Neural progenitor cell (in vitro differentiated cells): ENCODE measurements around the gene PRLR. TPM values are rescaled to one million over a fixed set of nuclear protein-coding genes. Genes with fewer than 3 reads are reported as not detected.
"Not testable (repeated sequence)": the region's sequence is repeated elsewhere in the genome, so short reads cannot be mapped to it uniquely, and the experiment has no call there.

Experiments
- DNase-seq: peaks from one replicate; pipeline ENCODE4 v3.0.0-alpha.2; 2016; ENCODE audit warnings: low spot score
- H2AFZ ChIP-seq: fragments of 200-600 bp; sonication (generic); replicated peaks from 2 replicates; pipeline ENCODE4 v1.6.1; 2016; ENCODE audit warnings: antibody characterized with exemption
- H3F3A ChIP-seq: fragments of 200-600 bp; sonication (generic); 2 replicates; pipeline ENCODE4 v1.6.1; 2016; ENCODE audit warnings: antibody characterized with exemption, low read depth
- H3K27ac ChIP-seq: fragments of 200-600 bp; sonication (generic); 2 replicates; pipeline ENCODE4 v1.5.1; 2016; ENCODE audit warnings: mild to moderate bottlenecking
- H3K27me3 ChIP-seq: fragments of 200-600 bp; sonication (generic); 2 replicates; pipeline ENCODE4 v1.6.1; 2016; ENCODE audit warnings: mild to moderate bottlenecking, moderate library complexity
- H3K36me3 ChIP-seq: fragments of 200-600 bp; sonication (generic); 2 replicates; pipeline ENCODE4 v1.5.1; 2016
- H3K4me1 ChIP-seq: fragments of 200-600 bp; sonication (generic); 2 replicates; pipeline ENCODE4 v1.6.1; 2016; ENCODE audit warnings: mixed run types
- H3K4me2 ChIP-seq: fragments of 200-600 bp; sonication (generic); 2 replicates; pipeline ENCODE4 v1.6.1; 2016
- H3K4me3 ChIP-seq: fragments of 200-600 bp; sonication (generic); 2 replicates; pipeline ENCODE4 v1.5.1; 2016
- H3K79me2 ChIP-seq: fragments of 200-600 bp; sonication (generic); 2 replicates; pipeline ENCODE4 v1.6.1; 2016; ENCODE audit warnings: low read depth
- H3K9ac ChIP-seq: fragments of 200-600 bp; sonication (generic); 2 replicates; pipeline ENCODE4 v1.6.1; 2016
- H3K9me3 ChIP-seq: fragments of 200-600 bp; sonication (generic); 2 replicates; pipeline ENCODE4 v1.5.1; 2016; ENCODE audit warnings: low read depth
- H4K20me1 ChIP-seq: fragments of 200-600 bp; sonication (generic); 2 replicates; pipeline ENCODE4 v1.6.1; 2016; ENCODE audit warnings: low read depth
- H3K27ac Mint-ChIP-seq: 3 replicates; pipeline ENCODE4 v1.8.0; 2021; ENCODE audit warnings: mixed read lengths
- H3K27me3 Mint-ChIP-seq: 2 replicates; pipeline ENCODE4 v1.8.0; 2022; ENCODE audit warnings: low read depth, mild to moderate bottlenecking, inconsistent platforms, moderate library complexity, mixed read lengths; ENCODE audit not compliant: insufficient read depth
- H3K36me3 Mint-ChIP-seq: 3 replicates; pipeline ENCODE4 v1.8.0; 2021; ENCODE audit warnings: mixed read lengths
- H3K4me1 Mint-ChIP-seq: 3 replicates; pipeline ENCODE4 v1.8.0; 2021; ENCODE audit warnings: mixed read lengths
- H3K4me3 Mint-ChIP-seq: 3 replicates; pipeline ENCODE4 v1.8.0; 2021; ENCODE audit warnings: mild to moderate bottlenecking, moderate library complexity, mixed read lengths
- H3K9me3 Mint-ChIP-seq: 3 replicates; pipeline ENCODE4 v1.8.0; 2020; ENCODE audit warnings: mixed read lengths
- EZH2 ChIP-seq: fragments of 200-600 bp; sonication (generic); IDR thresholded peaks from 2 replicates; pipeline ENCODE4 v1.6.1; 2017; ENCODE audit warnings: antibody characterized with exemption, mild to moderate bottlenecking, moderate library complexity
- EZH2phosphoT487 ChIP-seq: fragments of 200-600 bp; sonication (generic); IDR thresholded peaks from 2 replicates; pipeline ENCODE4 v1.6.1; 2017; ENCODE audit warnings: antibody characterized with exemption
- total RNA-seq: library from RNA; depleted of rRNA; stranded (reverse); fragments of >200 nt; gene quantifications from 2 replicates; pipeline ENCODE4 v1.2.3, GENCODE V29; 2015; ENCODE audit warnings: low replicate concordance
- TF ChIP-seq, protein P1 (sequence below): fragments of 200-600 bp; sonication (generic); IDR thresholded peaks from 2 replicates; pipeline ENCODE4 v1.5.1; 2017; ENCODE audit warnings: antibody characterized with exemption, mild to moderate bottlenecking

PRLR gene
- total RNA-seq, 1 donor from 2014 or later: 0.51 TPM

DNA sequence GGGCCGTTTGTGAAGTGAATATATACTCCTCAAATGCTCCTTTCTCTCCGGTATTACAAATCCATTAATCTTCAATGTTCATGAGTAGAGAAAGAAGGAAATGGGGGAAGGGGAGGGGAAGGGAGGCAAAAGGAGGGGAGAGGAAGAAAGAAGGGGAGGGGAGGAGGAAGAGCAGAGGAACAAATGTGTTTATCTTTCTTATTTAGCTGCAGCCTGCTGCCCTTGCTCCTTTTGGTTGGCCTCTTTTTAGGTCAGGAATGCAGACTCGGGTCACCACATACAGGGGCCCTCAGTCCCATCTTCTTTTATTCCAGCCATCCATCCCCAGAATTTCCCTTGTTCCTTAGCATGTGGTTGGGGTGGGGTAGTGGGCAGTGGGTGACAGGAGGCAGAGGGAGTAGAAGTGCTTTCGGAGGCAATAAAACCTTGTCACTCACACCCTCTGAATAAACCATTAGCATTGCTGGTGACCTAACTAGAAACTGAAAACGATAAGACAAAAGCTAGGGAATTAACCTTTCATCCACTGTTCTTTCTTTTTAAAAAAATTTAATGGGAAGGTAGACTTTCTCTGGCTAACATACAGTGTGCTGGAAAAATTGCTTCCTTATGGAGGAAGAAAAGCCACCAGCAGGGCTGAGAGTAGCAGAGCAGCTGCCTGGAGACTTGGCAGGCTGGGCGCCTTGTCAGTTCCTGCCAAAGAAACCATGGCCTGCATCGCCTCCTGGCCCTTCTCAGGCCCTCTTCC, 16.8 kb upstream of the PRLR start:
- no peak for DNase-seq
- H3K4me1 ChIP-seq: peaks cover 9% of the 10 kb centered on the region
- H3K79me2 ChIP-seq: no peaks in the 10 kb centered on the region
- peak overlapping the region; percentile 72 for H3K27ac Mint-ChIP-seq
- no peak for TF ChIP-seq EZH2phosphoT487
- no peak for TF ChIP-seq EZH2
- TF ChIP-seq, protein P1, sequence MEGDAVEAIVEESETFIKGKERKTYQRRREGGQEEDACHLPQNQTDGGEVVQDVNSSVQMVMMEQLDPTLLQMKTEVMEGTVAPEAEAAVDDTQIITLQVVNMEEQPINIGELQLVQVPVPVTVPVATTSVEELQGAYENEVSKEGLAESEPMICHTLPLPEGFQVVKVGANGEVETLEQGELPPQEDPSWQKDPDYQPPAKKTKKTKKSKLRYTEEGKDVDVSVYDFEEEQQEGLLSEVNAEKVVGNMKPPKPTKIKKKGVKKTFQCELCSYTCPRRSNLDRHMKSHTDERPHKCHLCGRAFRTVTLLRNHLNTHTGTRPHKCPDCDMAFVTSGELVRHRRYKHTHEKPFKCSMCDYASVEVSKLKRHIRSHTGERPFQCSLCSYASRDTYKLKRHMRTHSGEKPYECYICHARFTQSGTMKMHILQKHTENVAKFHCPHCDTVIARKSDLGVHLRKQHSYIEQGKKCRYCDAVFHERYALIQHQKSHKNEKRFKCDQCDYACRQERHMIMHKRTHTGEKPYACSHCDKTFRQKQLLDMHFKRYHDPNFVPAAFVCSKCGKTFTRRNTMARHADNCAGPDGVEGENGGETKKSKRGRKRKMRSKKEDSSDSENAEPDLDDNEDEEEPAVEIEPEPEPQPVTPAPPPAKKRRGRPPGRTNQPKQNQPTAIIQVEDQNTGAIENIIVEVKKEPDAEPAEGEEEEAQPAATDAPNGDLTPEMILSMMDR: no peak
- H3K9ac ChIP-seq: no peak overlapping the region
- no peaks in the 10 kb centered on the region for H3F3A ChIP-seq
- peaks cover 30% of the 10 kb centered on the region for H3K4me1 Mint-ChIP-seq
- peak overlapping the region; percentile 15 for H2AFZ ChIP-seq
- no peaks in the 10 kb centered on the region for H3K36me3 Mint-ChIP-seq
- H3K27me3 Mint-ChIP-seq: peaks cover 9% of the 10 kb centered on the region
- peaks cover 16% of the 10 kb centered on the region for H3K9me3 Mint-ChIP-seq
- no peaks in the 10 kb centered on the region for H4K20me1 ChIP-seq
- H3K9me3 ChIP-seq: no peaks in the 10 kb centered on the region
- H3K27ac ChIP-seq: no peak overlapping the region
- H3K4me3 ChIP-seq: no peak overlapping the region
- H3K36me3 ChIP-seq: no peaks in the 10 kb centered on the region
- H3K4me3 Mint-ChIP-seq: no peak overlapping the region
- no peaks in the 10 kb centered on the region for H3K27me3 ChIP-seq
- H3K4me2 ChIP-seq: no peak overlapping the region

DNA sequence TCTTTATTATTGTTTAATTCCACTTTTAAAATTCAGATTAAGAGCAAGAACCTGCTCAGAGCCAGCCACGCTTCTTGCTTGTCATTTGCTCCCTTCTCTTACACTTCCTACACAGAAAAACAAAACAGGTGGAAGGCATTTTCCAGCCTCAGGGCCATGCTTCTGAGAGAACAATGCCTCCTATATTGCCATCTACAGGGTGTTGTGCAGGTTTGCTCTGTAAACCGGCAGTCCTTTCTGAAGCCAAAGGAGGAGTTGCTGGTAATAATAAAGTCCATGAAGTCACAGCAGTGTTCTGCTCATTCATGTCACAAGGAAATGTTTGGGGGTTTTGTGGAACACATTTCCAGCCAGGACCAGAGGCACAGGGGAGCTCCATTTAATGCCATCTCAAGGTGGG, 16.1 kb upstream of the PRLR start:
- no peak overlapping the region for H3K9ac ChIP-seq
- Mint-ChIP-seq H3K36me3 (no peaks in the 10 kb centered on the region), H3K27me3 (peaks cover 9% of the 10 kb centered on the region), H3K4me1 (peaks cover 30% of the 10 kb centered on the region), H3K4me3 (no peak overlapping the region), H3K27ac (peak overlapping the region; percentile 44), H3K9me3 (peaks cover 11% of the 10 kb centered on the region)
- H2AFZ ChIP-seq: peak overlapping the region; percentile 15
- H3K27ac ChIP-seq: no peak overlapping the region
- DNase-seq: peak; percentile 15
- H3K4me1 ChIP-seq: peaks cover 9% of the 10 kb centered on the region
- no peaks in the 10 kb centered on the region for H4K20me1 ChIP-seq
- no peaks in the 10 kb centered on the region for H3F3A ChIP-seq
- H3K27me3 ChIP-seq: no peaks in the 10 kb centered on the region
- no peak overlapping the region for H3K4me3 ChIP-seq
- H3K4me2 ChIP-seq: no peak overlapping the region
- no peaks in the 10 kb centered on the region for H3K9me3 ChIP-seq
- no peaks in the 10 kb centered on the region for H3K36me3 ChIP-seq
- TF ChIP-seq, protein P1: no peak
- TF ChIP-seq EZH2phosphoT487: no peak
- TF ChIP-seq EZH2: no peak
- H3K79me2 ChIP-seq: no peaks in the 10 kb centered on the region

DNA sequence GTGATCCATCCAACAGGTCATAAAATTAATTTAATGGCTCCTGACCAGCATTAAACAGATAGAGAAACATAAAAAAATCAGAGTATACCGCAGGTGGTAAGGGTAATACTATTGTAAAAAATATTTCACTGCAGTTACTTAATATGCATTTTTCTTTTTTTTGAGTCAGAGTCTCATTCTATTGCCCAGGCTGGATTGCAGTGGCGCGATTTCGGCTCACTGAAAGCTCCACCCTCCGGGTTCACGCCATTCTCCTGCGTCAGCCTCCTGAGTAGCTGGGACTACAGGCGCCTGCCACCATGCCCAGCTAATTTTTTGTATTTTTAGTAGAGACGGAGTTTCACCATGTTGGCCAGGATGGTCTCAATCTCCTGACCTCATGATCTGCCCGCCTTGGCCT, 15.1 kb upstream of the PRLR start:
- H3K4me1 ChIP-seq, H3K4me3 ChIP-seq, H3F3A ChIP-seq, H3K4me2 ChIP-seq, H3K27ac ChIP-seq, H3K27ac Mint-ChIP-seq, H3K9me3 Mint-ChIP-seq, DNase-seq, H2AFZ ChIP-seq, H3K36me3 Mint-ChIP-seq, H4K20me1 ChIP-seq, H3K4me3 Mint-ChIP-seq, H3K27me3 Mint-ChIP-seq, H3K9ac ChIP-seq, H3K36me3 ChIP-seq, H3K27me3 ChIP-seq, H3K9me3 ChIP-seq, H3K79me2 ChIP-seq: not testable (repeated sequence)
- H3K4me1 Mint-ChIP-seq: peaks cover 28% of the 10 kb centered on the region

DNA sequence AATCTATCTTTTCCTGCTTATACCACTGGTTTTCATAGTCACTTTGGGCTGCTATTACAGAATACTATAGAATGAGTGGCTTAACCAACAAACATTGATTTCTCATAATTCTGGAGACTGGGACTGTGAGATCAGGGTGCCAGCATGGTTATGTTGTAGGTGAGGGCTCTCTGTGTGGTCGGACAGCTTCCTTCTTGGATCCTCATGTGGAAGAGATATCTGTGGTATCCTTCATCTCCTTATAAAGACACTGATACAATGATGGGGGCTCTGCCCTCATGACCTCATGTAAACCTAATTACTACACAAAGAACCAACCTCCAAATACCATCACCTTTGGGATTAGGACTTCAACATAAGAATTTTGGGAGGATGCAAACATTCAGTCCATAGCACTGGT, 13.9 kb upstream of the PRLR start:
- no peak for DNase-seq
- H3F3A ChIP-seq: no peaks in the 10 kb centered on the region
- Mint-ChIP-seq H3K4me3 (no peak overlapping the region), H3K36me3 (no peaks in the 10 kb centered on the region), H3K9me3 (peaks cover 7% of the 10 kb centered on the region), H3K27me3 (peaks cover 7% of the 10 kb centered on the region), H3K27ac (no peak overlapping the region), H3K4me1 (peaks cover 33% of the 10 kb centered on the region)
- H3K4me1 ChIP-seq: peaks cover 9% of the 10 kb centered on the region
- H3K4me2 ChIP-seq: no peak overlapping the region
- no peaks in the 10 kb centered on the region for H3K36me3 ChIP-seq
- TF ChIP-seq, protein P1: no peak
- TF ChIP-seq EZH2 (no peak), EZH2phosphoT487 (no peak)
- H3K9ac ChIP-seq: no peak overlapping the region
- H3K27me3 ChIP-seq: no peaks in the 10 kb centered on the region
- no peaks in the 10 kb centered on the region for H3K9me3 ChIP-seq
- no peak overlapping the region for H3K27ac ChIP-seq
- no peaks in the 10 kb centered on the region for H4K20me1 ChIP-seq
- no peak overlapping the region for H2AFZ ChIP-seq
- H3K79me2 ChIP-seq: no peaks in the 10 kb centered on the region
- no peak overlapping the region for H3K4me3 ChIP-seq
